HCT116 (cell line): ENCODE measurements around the gene PRICKLE3. TPM values are rescaled to one million over a fixed set of nuclear protein-coding genes. Genes with fewer than 3 reads are reported as not detected.

ENCODE experiments used
- ATAC-seq: fragments of 200-7000 bp; cut with Tn5 transposase; 2 replicates; pipeline ENCODE4 v1.9.1; 2020; ENCODE audit warnings: mild to moderate bottlenecking, moderate library complexity
- BruUV-seq: library from RNA; stranded (reverse); fragments of 400-500 nt; replicated peaks from 2 replicates; lab custom pipeline; 2021; lab: Mats Ljungman, UMichigan
- CTCF ChIA-PET: fragments of 300-600 bp; sonication (Branson Sonifier 250); formaldehyde crosslinking; loops from one replicate; lab custom pipeline; 2021; ENCODE audit warnings: antibody characterized with exemption; lab: Charles Lee
- POLR2A ChIA-PET: fragments of 300-600, 350-600 bp; sonication (Branson Sonifier 250); formaldehyde crosslinking; loops from one replicate; lab custom pipeline; 2021; ENCODE audit warnings: antibody characterized with exemption; lab: Charles Lee
- RAD21 ChIA-PET, 2 experiments: fragments of 300-600 bp; sonication (Branson Sonifier 250); formaldehyde crosslinking; loops; one replicate each; lab custom pipeline; 2023; ENCODE audit warnings: low total read pairs in 2 of 2; ENCODE audit not compliant: uncharacterized antibody in 2 of 2, unreplicated experiment in 2 of 2, low non-redundant PET in 1 of 2; lab: Charles Lee
- DNase-seq: peaks from one replicate; pipeline ENCODE4 v3.0.0-alpha.2; 2010; ENCODE audit warnings: low read depth, low spot score
- H2AFZ ChIP-seq: fragments of 200-600 bp; shearing (Covaris generic), sonication (generic); 2 replicates; pipeline ENCODE4 v1.6.1; 2017; ENCODE audit warnings: low read depth, mixed run types, mixed read lengths, antibody characterized with exemption, low read length; ENCODE audit not compliant: poor library complexity, severe bottlenecking
- H3K27ac ChIP-seq: 2 replicates; pipeline ENCODE4 v1.5.1; 2012; ENCODE audit warnings: low read depth, low read length
- H3K27me3 ChIP-seq: fragments of 200-600 bp; sonication (generic); 2 replicates; pipeline ENCODE4 v1.6.1; 2016; ENCODE audit warnings: mixed run types, low read length, mixed read lengths; ENCODE audit not compliant: insufficient read depth
- H3K36me3 ChIP-seq, 2 experiments: fragments of 200-500 bp in 1 of 2; fragments of 200-600 bp in 1 of 2; sonication (Bioruptor generic) in 1 of 2; sonication (generic) in 1 of 2; 2 replicates each; pipeline versions ENCODE4 v1.5.1 to v1.6.1; 2014 to 2016; ENCODE audit warnings: low read length in 2 of 2, inconsistent platforms in 1 of 2, mixed read lengths in 1 of 2, mixed run types in 1 of 2; ENCODE audit not compliant: insufficient read depth in 2 of 2, control insufficient read depth in 1 of 2
- H3K4me1 ChIP-seq, 2 experiments: fragments of 200-600 bp in 1 of 2; sonication (generic) in 1 of 2; 2 replicates each; pipeline versions ENCODE4 v1.5.1 to v1.6.1; 2012 to 2017; ENCODE audit warnings: low read length in 2 of 2, inconsistent platforms in 1 of 2, mild to moderate bottlenecking in 1 of 2, mixed read lengths in 1 of 2, mixed run types in 1 of 2, moderate library complexity in 1 of 2; ENCODE audit not compliant: insufficient read depth in 2 of 2, control insufficient read depth in 1 of 2
- H3K4me2 ChIP-seq: fragments of 200-600 bp; sonication (generic); 2 replicates; pipeline ENCODE4 v1.6.1; 2017; ENCODE audit warnings: mixed run types, low read length, mixed read lengths
- H3K4me3 ChIP-seq, 2 experiments: fragments of 200-600 bp in 1 of 2; sonication (generic) in 1 of 2; replicated peaks in 1 of 2; 2 replicates each; pipeline ENCODE4 v1.5.1; 2011 to 2016; ENCODE audit warnings: low read length in 2 of 2, control low read depth in 1 of 2, low read depth in 1 of 2, mild to moderate bottlenecking in 1 of 2, mixed read lengths in 1 of 2, mixed run types in 1 of 2
- H3K79me2 ChIP-seq: fragments of 200-600 bp; sonication (generic); 2 replicates; pipeline ENCODE4 v1.6.1; 2017; ENCODE audit warnings: mild to moderate bottlenecking, mixed run types, low read length, moderate library complexity, mixed read lengths; ENCODE audit not compliant: insufficient read depth
- H3K9ac ChIP-seq: fragments of 200-600 bp; sonication (generic); 2 replicates; pipeline ENCODE4 v1.6.1; 2016; ENCODE audit warnings: low read length, mixed read lengths
- H3K9me2 ChIP-seq: fragments of 200-600 bp; sonication (generic), shearing (Covaris generic); 2 replicates; pipeline ENCODE4 v1.6.1; 2017; ENCODE audit warnings: mixed run types, mild to moderate bottlenecking, moderate library complexity; ENCODE audit not compliant: insufficient read depth
- H3K9me3 ChIP-seq, 2 experiments: fragments of 200-500 bp in 1 of 2; fragments of 200-600 bp in 1 of 2; sonication (Bioruptor generic) in 1 of 2; sonication (generic) in 1 of 2; 2 replicates each; pipeline ENCODE4 v1.6.1; 2014 to 2017; ENCODE audit warnings: low read length in 2 of 2, mixed read lengths in 2 of 2, inconsistent platforms in 1 of 2, low read depth in 1 of 2, mild to moderate bottlenecking in 1 of 2, mixed run types in 1 of 2, moderate library complexity in 1 of 2; ENCODE audit not compliant: control insufficient read depth in 1 of 2, insufficient read depth in 1 of 2
- H4K20me1 ChIP-seq: fragments of 200-600 bp; sonication (generic), shearing (Covaris generic); 2 replicates; pipeline ENCODE4 v1.6.1; 2017; ENCODE audit warnings: mixed run types, mild to moderate bottlenecking, moderate library complexity; ENCODE audit not compliant: insufficient read depth
- EZH2phosphoT487 ChIP-seq: fragments of 200-600 bp; IDR thresholded peaks from 2 replicates; pipeline ENCODE4 v1.6.1; 2018; ENCODE audit warnings: antibody characterized with exemption, borderline replicate concordance
- POLR2AphosphoS5 ChIP-seq: IDR thresholded peaks from 2 replicates; pipeline ENCODE4 v1.6.1; 2011; ENCODE audit warnings: mild to moderate bottlenecking, low read depth, low read length, moderate library complexity
- TCF7L2 ChIP-seq: IDR thresholded peaks from 2 replicates; pipeline ENCODE4 v1.7.0; 2011; ENCODE audit warnings: borderline replicate concordance, inconsistent platforms; ENCODE audit not compliant: insufficient read depth, insufficient read length; ENCODE audit errors: extremely low read depth
- intact Hi-C: fragments of 100-400 bp; cut with micrococcal nuclease; formaldehyde crosslinking; loops from 2 replicates; pipeline ENCODE4 v1.10.0; 2022
- total RNA-seq: library from RNA; stranded (reverse); gene quantifications from one replicate; pipeline ENCODE4 v1.2.1, GENCODE V29; 2021; ENCODE audit not compliant: unreplicated experiment
- TF ChIP-seq, protein P1 (sequence below), 3 experiments: fragments of 200-600 bp in 1 of 3; sonication (generic) in 1 of 3; IDR thresholded peaks in 2 of 3; conservative IDR thresholded peaks in 1 of 3; 2 replicates each; pipeline ENCODE4 v1.5.1; 2012 to 2017; ENCODE audit warnings: low read depth in 2 of 3, low read length in 2 of 3, antibody characterized with exemption in 1 of 3, borderline replicate concordance in 1 of 3, control low read depth in 1 of 3, mild to moderate bottlenecking in 1 of 3, mixed read lengths in 1 of 3, mixed run types in 1 of 3, moderate library complexity in 1 of 3; ENCODE audit not compliant: insufficient read depth in 1 of 3

The PRICKLE3 gene
- total RNA-seq, 1 experiment from 2014 or later, result 27.8 TPM

DNA sequence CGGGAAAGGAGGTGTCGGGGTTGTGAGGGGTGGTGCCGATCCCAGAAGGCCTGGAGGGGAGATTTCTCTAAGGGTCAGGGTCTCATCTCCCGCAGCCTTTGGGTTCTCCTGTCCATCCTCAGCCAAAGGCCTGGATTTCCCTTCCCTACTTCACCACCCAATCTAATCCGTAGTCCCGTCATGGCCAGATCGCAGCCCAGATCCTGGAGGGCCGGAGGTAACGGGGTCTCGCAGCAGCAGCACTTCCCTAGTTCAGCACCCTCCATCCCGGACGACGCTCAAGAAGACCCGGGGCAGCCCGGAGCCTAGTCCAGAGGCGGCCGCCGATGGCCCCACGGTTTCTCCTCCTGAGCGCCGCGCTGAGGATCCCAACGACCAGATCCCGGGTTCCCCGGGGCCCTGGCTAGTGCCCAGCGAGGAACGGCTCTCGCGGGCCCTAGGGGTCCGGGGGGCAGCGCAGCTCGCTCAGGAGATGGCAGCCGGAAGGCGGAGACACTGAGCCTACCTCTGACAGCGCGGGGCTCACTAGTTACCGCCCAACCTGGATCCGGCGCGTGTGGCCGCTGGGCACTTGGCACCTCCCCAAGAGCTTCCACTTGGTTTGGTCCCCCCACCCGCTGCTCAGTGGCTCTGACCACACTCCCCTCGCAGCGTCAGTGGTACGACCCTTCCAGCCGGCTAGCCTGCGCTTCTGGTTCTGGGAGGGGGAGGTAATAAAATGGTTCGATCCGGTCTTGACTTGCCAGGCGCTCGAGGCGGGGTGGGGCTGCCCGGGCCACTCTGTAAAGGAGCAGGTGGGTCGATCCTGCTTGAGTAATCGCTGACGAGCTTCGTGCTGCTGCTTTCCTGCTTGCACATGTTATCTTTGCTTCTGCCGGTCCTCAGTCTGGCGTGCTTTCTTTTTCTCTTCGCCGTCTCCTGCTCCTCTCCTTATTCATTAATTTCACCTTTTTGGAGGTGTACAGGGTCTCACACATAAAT is 20.0 kb downstream of the PRICKLE3 start:
- RAD21 ChIA-PET, result interaction anchor here in 1 of 2 experiments (1.0 kb wide), 1 partner anchor 482 kb away, joined by 4 read pairs; no protein-coding TSS in a partner anchor
- ATAC-seq (peak; percentile 59), DNase-seq (peak; percentile 85)
- Histone ChIP-seq H3K36me3 (no peaks in the 10 kb centered on the region), H3K9me3 (no peaks in the 10 kb centered on the region), H3K4me1 (peaks cover 11 to 46% of the 10 kb centered on the region in 2 experiments), H3K4me3 (peak overlapping the region; percentile 47 to 60), H3K27ac (peak overlapping the region; percentile 95), H3K79me2 (no peaks in the 10 kb centered on the region), H3K27me3 (no peaks in the 10 kb centered on the region), H3K4me2 (peak overlapping the region; percentile 89), H3K9ac (peak overlapping the region; percentile 71), H4K20me1 (no peaks in the 10 kb centered on the region), H2AFZ (no peak overlapping the region), H3K9me2 (no peaks in the 10 kb centered on the region)
- POLR2A ChIA-PET, result interaction anchor here (1.2 to 3.0 kb wide), 5 partner anchors 10 to 24 kb away, joined by 3 to 21 read pairs (median 9); no protein-coding TSS in a partner anchor
- intact Hi-C loops, result loop anchor here (5.0 to 10.0 kb wide), 2 partner anchors 44 to 121 kb away; partner anchors contain the start of genes GPKOW and TFE3
- CTCF ChIA-PET, result interaction anchor here (0.9 to 2.6 kb wide), 6 partner anchors 10 to 26 kb away, joined by 3 to 20 read pairs (median 6); no protein-coding TSS in a partner anchor
- BruUV-seq, result TSS peak; percentile 62
- TF ChIP-seq POLR2AphosphoS5 (peak; percentile 71), TCF7L2 (peak; percentile 59), EZH2phosphoT487 (no peak)
- TF ChIP-seq, protein P1, sequence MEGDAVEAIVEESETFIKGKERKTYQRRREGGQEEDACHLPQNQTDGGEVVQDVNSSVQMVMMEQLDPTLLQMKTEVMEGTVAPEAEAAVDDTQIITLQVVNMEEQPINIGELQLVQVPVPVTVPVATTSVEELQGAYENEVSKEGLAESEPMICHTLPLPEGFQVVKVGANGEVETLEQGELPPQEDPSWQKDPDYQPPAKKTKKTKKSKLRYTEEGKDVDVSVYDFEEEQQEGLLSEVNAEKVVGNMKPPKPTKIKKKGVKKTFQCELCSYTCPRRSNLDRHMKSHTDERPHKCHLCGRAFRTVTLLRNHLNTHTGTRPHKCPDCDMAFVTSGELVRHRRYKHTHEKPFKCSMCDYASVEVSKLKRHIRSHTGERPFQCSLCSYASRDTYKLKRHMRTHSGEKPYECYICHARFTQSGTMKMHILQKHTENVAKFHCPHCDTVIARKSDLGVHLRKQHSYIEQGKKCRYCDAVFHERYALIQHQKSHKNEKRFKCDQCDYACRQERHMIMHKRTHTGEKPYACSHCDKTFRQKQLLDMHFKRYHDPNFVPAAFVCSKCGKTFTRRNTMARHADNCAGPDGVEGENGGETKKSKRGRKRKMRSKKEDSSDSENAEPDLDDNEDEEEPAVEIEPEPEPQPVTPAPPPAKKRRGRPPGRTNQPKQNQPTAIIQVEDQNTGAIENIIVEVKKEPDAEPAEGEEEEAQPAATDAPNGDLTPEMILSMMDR (IDR thresholded peaks at IDR 0.05 in 2 of 3, conservative IDR thresholded peaks at IDR 0.05 in 1 of 3; ENCODE audit: borderline replicate concordance in 1 of 3, insufficient read depth in 1 of 3, low read depth in 2 of 3, low read length in 2 of 3), result peak in 1 of 3 experiments; percentile 45; a peak in 2 of 6 replicates
- TF ChIP-seq, all 23 proteins: peak for 3
